ENCODE measurements around the gene ZDHHC14. TPM values are rescaled to one million over a fixed set of nuclear protein-coding genes. Genes with fewer than 3 reads are reported as not detected.

The ZDHHC14 gene
- total and polyA plus RNA-seq, 2 experiments from 2014 or later, result 3.0 to 7.4 TPM

- no peaks in the 10 kb centered on the region for H3K36me3 Mint-ChIP-seq (ENCODE audit: low read depth)
- Histone ChIP-seq H2AFZ (peak overlapping the region; percentile 99), H3K4me2 (peak overlapping the region; percentile 99), H3K4me1 (ENCODE audit: insufficient read depth) (peaks cover 9% of the 10 kb centered on the region; the same call in 1 of the 2 replicates), H3K36me3 (ENCODE audit: insufficient read depth) (no peaks in the 10 kb centered on the region), H3F3A (replicated peaks; ENCODE audit: low read depth) (no peaks in the 10 kb centered on the region), H3K9me2 (ENCODE audit: insufficient read depth) (no peaks in the 10 kb centered on the region), H3K27ac (ENCODE audit: low read depth) (no peak overlapping the region), H3K4me3 (peak overlapping the region; percentile 89), H3K79me2 (replicated peaks; ENCODE audit: insufficient read depth) (no peaks in the 10 kb centered on the region), H4K20me1 (replicated peaks; ENCODE audit: insufficient read depth) (peaks cover 2% of the 10 kb centered on the region; the same call in 1 of the 2 replicates), H3K27me3 (ENCODE audit: insufficient read depth) (peaks cover 20% of the 10 kb centered on the region)
- H3K4me1 Mint-ChIP-seq, result peaks cover 21% of the 10 kb centered on the region
- H3K9me3 Mint-ChIP-seq, result no peaks in the 10 kb centered on the region
- H3K4me3 Mint-ChIP-seq, result peak overlapping the region; percentile 85
- no peak overlapping the region for H3K27ac Mint-ChIP-seq
- TF ChIP-seq JUNB (IDR thresholded peaks at IDR 0.05; ENCODE audit: unreplicated experiment), result no peak
- peak; percentile 26 for TF ChIP-seq EZH2 (IDR thresholded peaks at IDR 0.05; ENCODE audit: low read depth, unreplicated experiment)
- TF ChIP-seq CTCF (conservative IDR thresholded peaks at IDR 0.05; ENCODE audit: low read depth in 2 of 2), result peak in 1 of 2 experiments; percentile 16; a peak in 2 of 4 replicates
- DNase-seq (ENCODE audit: low spot score) (peak; percentile 55), ATAC-seq (no peak)
- peaks cover 15% of the 10 kb centered on the region for H3K27me3 Mint-ChIP-seq (ENCODE audit: insufficient read depth, low read depth, poor library complexity)
Observed at GRCh38 chr6:157381631-157382621, 936 bp downstream of the ZDHHC14 start.

- no peak for TF ChIP-seq POLR2AphosphoS5 (IDR thresholded peaks at IDR 0.05; ENCODE audit: low read depth)
- H3K79me2 ChIP-seq (replicated peaks; ENCODE audit: insufficient read depth), result no peaks in the 10 kb centered on the region
- H3K4me1 ChIP-seq (ENCODE audit: insufficient read depth), result peaks cover 9% of the 10 kb centered on the region; the same call in 1 of the 2 replicates
- H4K20me1 ChIP-seq (replicated peaks; ENCODE audit: insufficient read depth), result peaks cover 2% of the 10 kb centered on the region; the same call in 1 of the 2 replicates
- H3K4me3 ChIP-seq, result peak overlapping the region; percentile 89
- no peaks in the 10 kb centered on the region for H3F3A ChIP-seq (replicated peaks; ENCODE audit: low read depth)
- peaks cover 20% of the 10 kb centered on the region for H3K27me3 ChIP-seq (ENCODE audit: insufficient read depth)
- H3K9me2 ChIP-seq (ENCODE audit: insufficient read depth), result no peaks in the 10 kb centered on the region
- H3K27ac Mint-ChIP-seq, result no peak overlapping the region
- peak overlapping the region; percentile 99 for H3K4me2 ChIP-seq
- H3K4me1 Mint-ChIP-seq, result peaks cover 21% of the 10 kb centered on the region
- no peak for DNase-seq (ENCODE audit: low spot score)
- peak overlapping the region; percentile 85 for H3K4me3 Mint-ChIP-seq
- peaks cover 15% of the 10 kb centered on the region for H3K27me3 Mint-ChIP-seq (ENCODE audit: insufficient read depth, low read depth, poor library complexity)
- H3K9me3 Mint-ChIP-seq, result no peaks in the 10 kb centered on the region
- H3K36me3 ChIP-seq (ENCODE audit: insufficient read depth), result no peaks in the 10 kb centered on the region
- H2AFZ ChIP-seq, result no peak overlapping the region
- ATAC-seq, result no peak
- H3K27ac ChIP-seq (ENCODE audit: low read depth), result no peak overlapping the region
- no peaks in the 10 kb centered on the region for H3K36me3 Mint-ChIP-seq (ENCODE audit: low read depth)
Observed at GRCh38 chr6:157382821-157383220, 1.8 kb downstream of the ZDHHC14 start.

- H3K4me2 ChIP-seq, result peak overlapping the region; percentile 99; the same call in 1 of the 2 replicates
- no peaks in the 10 kb centered on the region for H3K9me2 ChIP-seq (ENCODE audit: insufficient read depth)
- H3K4me3 Mint-ChIP-seq, result peak overlapping the region; percentile 33
- no peak overlapping the region for H3K27ac Mint-ChIP-seq
- H3K27me3 Mint-ChIP-seq (ENCODE audit: insufficient read depth, low read depth, poor library complexity), result peaks cover 15% of the 10 kb centered on the region
- no peaks in the 10 kb centered on the region for H3K79me2 ChIP-seq (replicated peaks; ENCODE audit: insufficient read depth)
- ATAC-seq, result no peak
- H3K27me3 ChIP-seq (ENCODE audit: insufficient read depth), result peaks cover 20% of the 10 kb centered on the region
- H3F3A ChIP-seq (replicated peaks; ENCODE audit: low read depth), result no peaks in the 10 kb centered on the region
- peaks cover 2% of the 10 kb centered on the region; the same call in 1 of the 2 replicates for H4K20me1 ChIP-seq (replicated peaks; ENCODE audit: insufficient read depth)
- no peaks in the 10 kb centered on the region for H3K36me3 ChIP-seq (ENCODE audit: insufficient read depth)
- peaks cover 9% of the 10 kb centered on the region; the same call in 1 of the 2 replicates for H3K4me1 ChIP-seq (ENCODE audit: insufficient read depth)
- no peak for DNase-seq (ENCODE audit: low spot score)
- peaks cover 21% of the 10 kb centered on the region for H3K4me1 Mint-ChIP-seq
- H3K9me3 Mint-ChIP-seq, result no peaks in the 10 kb centered on the region
- no peaks in the 10 kb centered on the region for H3K36me3 Mint-ChIP-seq (ENCODE audit: low read depth)
- H3K27ac ChIP-seq (ENCODE audit: low read depth), result no peak overlapping the region
- H2AFZ ChIP-seq, result no peak overlapping the region; the same call in 1 of the 2 replicates
- no peak overlapping the region for H3K4me3 ChIP-seq
- no peak for TF ChIP-seq EZH2 (IDR thresholded peaks at IDR 0.05; ENCODE audit: low read depth, unreplicated experiment)
- no peak for TF ChIP-seq ZNF462 (CRISPR knock-in tag; IDR thresholded peaks at IDR 0.05)
Observed at GRCh38 chr6:157383471-157383870, 2.5 kb downstream of the ZDHHC14 start.
